ENCODE measurements around the gene AURKB. TPM values are rescaled to one million over a fixed set of nuclear protein-coding genes. Genes with fewer than 3 reads are reported as not detected.

Gene AURKB
- total and polyA plus RNA-seq, 2 of the 13 experiments (the other 11 are each of a cell fraction or from before 2014, with no cell fraction given) = 29.5 to 75.3 TPM

GRCh38 chr17:8159032-8159400, 51.4 kb downstream of the AURKB start (continued):
- TF ChIP-seq ZBTB40 (IDR thresholded peaks at IDR 0.05) (no peak), ZBTB40 (CRISPR knock-in tag; IDR thresholded peaks at IDR 0.05) (no peak)

Data from HepG2 (cell line).